Myometrial cell (primary cell): ENCODE measurements around the gene PLSCR3. TPM values are rescaled to one million over a fixed set of nuclear protein-coding genes. Genes with fewer than 3 reads are reported as not detected.

Experiments used
- total RNA-seq: library from RNA; depleted of rRNA; stranded (reverse); fragments of >200 nt; gene quantifications from 2 replicates; pipeline ENCODE4 v1.2.3, GENCODE V29; 2015

The PLSCR3 gene
- 60.4 and 85.3 TPM in 2 replicates for total RNA-seq

DNA sequence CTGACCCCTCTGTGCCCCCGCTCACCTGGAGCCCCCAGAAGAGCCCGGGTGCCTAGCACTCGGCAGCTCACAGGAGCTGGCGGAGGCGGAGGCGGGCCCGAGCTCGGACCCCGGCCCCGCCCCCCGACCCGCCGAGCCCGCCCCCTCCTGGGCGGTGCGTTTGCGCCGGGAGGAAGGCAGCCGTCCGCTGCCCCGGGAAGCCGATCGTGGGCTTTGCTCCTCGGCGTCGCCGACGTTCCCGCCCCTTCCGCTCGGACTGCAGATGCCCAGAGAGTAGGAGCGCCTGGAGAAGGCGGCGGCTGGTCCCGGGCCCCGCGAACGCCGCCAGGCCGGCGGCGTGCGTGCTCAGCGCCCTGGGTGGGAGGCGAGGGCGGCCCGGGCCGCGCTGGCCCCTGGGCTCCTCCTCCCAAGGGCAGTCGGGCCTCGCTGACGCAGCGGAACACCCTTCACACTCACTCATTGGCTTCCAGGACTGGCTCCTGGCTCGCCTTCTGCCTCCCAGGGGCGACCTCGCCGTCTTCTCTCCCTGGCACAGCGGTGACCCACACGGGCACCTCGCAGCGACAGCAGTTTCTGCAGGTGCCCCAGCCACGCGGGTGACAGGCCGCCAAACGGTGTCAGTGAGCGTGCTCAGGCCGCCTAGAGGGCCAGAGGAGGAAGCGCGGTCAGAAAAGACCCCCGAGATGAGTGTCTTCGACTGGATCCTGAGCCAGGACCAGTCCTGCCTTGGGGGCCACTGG lies at the start of gene PLSCR3:
PLSCR3 (minus strand) TSS at position 74 of the 740 bp plus-strand sequence. CDS start 415 bp downstream, outside the sequence.

DNA sequence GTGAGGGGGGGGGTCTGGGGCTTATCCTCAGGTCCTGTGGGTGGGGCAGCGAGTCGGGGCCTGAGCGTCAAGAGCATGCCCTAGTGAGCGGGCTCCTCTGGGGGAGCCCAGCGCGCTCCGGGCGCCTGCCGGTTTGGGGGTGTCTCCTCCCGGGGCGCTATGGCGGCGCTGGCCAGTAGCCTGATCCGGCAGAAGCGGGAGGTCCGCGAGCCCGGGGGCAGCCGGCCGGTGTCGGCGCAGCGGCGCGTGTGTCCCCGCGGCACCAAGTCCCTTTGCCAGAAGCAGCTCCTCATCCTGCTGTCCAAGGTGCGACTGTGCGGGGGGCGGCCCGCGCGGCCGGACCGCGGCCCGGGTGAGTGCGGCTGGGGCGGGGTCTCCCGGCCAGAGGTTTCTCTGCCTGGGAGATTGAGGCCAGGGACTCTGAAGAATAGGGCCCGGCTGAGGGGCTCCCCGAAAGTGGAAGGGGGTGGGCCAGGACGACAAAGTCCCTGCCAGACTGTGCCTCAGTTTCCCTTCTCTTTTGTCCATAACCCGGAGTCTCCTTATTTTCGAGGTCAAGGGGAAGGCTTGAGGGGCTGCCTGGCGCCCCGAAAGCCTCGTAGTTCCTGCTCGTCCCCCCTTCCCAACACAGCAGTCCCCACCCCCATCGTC lies 45.3 kb upstream of the PLSCR3 start, which contains the start of gene FGF11:
FGF11 (plus strand) TSS at position 51 of the 651 bp plus-strand sequence; CDS start at position 160, 109 bp downstream.

DNA sequence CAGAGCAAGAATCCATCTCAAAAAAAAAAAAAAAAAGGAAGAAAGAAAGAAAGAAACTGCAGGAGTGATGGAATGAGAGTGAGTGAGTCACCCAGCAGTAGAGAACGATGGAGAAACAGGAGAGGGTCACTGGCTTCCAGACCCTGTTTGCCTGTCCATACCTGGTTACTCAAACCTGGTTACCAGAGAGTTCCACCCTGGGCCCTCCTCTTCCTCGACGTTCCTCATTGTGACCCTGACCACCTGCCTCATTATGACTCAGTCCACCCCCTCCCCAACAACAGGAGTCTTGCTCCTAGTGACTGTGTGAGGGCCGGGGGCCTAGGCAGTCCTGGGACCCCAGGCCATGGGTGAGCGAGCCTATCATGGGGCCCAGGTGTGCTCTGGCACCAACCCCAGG lies 34.2 kb upstream of the PLSCR3 start, which contains the start of gene SPEM3:
SPEM3 (plus strand) TSS at position 301 of the 400 bp plus-strand sequence; CDS start at position 347, 46 bp downstream.

DNA sequence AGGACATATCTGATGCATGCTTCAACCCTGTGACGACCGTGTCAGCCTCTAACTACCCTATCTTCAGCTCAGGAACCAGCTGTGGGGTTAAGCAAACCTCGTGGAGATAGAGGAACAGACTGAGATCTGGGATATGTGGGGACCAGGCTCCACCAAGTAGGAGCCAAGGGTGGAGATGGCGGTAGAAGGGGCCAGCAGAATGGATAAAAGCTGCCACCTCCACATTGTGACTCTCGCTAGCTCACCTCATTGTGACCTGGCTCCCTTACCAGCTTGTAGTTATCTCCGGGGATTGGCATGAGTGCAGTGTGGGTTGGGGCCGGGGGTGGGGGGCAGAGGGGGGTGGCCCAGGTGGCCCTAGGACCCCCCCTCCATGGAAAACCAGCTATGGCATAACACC lies 31.0 kb upstream of the PLSCR3 start, which contains the start of gene SPEM2:
SPEM2 (plus strand) TSS at position 301 of the 400 bp plus-strand sequence; CDS start at position 374, 73 bp downstream.

DNA sequence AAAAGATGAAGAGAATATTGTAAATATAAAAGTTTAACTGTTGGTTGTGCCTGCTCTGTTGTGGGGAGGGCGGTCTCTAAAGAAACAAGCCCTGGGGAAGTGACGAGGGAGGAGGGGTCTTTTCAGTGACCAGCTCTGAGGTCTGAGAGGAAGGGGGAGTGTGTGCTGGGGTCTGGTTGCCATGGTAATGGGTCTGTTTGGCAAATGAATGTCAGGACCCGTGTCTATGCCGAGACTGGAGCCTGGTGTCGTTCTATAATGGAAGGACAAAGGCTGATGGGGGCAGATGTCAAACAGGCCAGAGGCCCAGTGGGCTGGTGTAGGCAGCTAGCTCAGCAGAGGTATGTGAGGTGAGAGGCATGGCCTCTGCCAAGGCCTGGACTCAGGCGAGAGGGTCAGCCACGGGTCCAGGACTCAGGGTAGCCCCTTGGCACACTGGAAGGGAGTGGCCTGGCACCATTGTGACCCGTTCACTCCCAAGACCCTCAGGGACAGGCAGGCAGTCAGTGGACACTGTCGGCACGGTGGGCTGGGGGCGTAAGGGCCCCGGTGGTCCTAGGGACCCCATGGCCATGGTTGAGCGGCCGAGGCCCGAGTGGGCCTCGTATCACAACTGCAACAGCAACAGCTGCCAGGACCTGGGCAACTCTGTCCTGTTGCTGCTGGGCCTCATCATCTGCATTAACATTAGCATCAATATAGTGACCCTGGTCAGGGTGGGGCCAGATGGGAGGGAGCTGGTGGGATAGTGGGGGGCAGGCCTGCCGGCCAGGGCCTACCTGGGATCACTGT lies 25.7 kb upstream of the PLSCR3 start, which contains the start of gene SPEM1:
SPEM1 (plus strand) TSS at position 506 of the 792 bp plus-strand sequence; CDS start at position 567, 61 bp downstream.

DNA sequence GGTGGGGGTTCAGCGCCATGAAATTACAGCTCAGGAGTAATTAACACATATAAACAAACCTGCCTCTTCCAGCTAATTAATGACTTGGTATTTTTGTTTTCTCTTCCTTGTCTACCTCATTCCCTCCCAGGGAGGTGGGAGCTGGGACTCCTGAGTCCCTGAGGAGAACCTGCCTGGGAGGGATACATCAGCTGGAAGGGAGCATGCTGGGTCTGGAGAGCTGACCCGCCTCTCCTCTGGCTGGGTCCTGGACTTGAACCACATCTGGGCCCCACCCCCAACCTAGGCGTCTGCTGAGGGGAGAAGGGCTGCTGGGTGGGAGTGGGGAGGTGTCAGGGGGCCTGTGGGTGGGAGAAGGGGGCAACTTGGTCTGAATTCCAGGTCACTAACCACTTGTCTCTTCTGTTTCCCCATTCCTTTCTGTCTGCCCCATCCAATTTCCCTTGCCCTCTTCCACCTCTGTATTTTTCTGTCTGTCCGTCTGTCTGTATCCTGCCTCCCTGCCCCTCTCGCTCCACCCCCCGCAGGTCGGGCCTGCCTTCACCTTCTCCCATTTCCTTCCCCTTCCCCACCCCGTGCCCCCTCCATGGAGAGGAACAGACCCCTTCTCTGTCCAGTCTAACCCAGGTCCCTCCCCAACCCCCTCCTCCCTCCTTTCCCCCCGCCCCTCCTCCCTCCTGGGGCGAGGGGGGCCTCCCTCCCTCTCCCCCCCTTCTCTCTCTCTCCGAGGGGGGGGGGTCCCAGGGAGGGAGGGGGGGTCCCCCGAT lies 13.3 kb upstream of the PLSCR3 start, which contains the start of gene NLGN2:
NLGN2 (plus strand) TSS at position 361 of the 767 bp plus-strand sequence. CDS start 411 bp downstream, outside the sequence.

DNA sequence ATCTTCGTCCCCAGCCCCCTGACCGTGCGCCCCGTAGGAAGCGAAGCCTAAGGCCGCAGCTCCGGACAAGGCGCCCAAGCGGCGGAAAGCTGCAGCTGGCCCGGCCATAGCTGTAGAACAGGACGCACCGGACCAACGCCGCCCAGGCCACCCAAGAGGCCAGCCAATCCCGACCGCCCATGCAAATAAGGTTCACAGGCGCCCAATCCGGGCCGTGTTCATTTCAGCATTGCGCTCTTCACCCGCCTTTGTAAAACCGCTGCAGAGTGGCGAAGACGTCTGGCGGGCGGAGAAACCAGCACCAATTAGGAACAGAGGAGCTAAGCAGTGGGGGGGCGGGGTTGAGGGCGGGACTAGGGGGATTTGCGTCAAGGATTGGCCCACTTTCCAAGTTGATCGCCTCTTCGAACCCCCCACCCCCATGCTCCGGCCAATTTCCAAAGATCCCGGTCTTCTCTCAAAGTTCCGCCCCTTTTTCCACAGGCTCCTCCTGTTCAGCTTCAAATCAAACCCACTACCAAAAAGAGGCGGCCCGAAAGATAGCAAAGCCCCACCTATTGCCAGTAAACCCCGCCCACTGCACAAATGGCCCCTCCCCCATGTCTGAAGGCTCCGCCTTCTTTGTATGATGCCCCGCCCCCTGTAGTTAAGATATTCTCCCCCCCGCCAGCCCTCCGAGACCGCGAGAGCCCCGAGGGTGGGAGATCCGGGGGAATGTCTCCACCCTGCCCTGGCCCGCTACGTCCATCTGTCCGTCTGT lies 9.8 kb upstream of the PLSCR3 start, which contains the start of gene TMEM256:
TMEM256 (minus strand) TSS at position 121 of the 760 bp plus-strand sequence; CDS start at position 108, 13 bp downstream.

DNA sequence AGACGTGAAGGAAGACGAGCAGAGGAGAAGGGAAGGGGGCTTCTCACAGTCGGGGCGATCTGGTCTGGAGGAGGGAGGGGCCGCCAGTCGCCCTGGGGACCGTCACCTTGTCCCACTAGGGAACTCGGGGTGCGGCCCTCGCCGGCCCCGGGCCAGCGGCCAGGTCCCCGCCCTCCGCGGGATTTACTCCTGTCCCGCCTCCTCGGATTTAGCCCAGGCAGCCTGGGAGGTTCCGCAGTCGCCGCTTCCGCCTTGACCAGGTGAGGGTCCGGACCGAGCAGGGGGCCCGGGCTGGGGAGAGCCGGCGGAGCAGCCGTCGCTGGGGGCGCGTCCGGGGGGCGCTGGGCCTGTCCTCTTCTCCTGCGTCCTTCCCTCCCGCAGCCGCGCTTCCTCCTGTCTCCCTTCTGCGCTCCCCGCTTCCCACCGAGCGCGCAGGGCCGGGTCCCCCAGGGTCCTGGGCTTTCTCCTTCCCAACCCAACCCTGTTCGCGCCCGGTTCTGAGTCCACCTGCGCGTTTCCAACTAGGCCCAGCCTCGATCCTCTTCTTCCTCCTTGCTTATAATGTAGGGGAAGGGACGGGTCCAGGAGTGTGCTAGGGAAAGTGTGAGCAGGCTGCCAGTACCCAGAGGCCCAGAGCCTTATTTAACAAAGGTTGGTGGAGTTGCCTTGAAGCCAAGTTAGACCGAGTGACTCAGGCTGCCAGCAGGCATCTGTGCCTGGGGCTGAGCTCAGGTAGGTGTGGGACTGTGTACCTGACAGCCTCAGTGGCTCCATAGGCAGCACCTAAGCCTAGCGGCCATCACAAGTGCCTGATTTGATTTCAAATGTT lies 13.3 kb downstream of the PLSCR3 start, which contains the start of gene TNK1:
TNK1 (plus strand) TSS at position 235 of the 829 bp plus-strand sequence. CDS start 1,838 bp downstream, outside the sequence.

DNA sequence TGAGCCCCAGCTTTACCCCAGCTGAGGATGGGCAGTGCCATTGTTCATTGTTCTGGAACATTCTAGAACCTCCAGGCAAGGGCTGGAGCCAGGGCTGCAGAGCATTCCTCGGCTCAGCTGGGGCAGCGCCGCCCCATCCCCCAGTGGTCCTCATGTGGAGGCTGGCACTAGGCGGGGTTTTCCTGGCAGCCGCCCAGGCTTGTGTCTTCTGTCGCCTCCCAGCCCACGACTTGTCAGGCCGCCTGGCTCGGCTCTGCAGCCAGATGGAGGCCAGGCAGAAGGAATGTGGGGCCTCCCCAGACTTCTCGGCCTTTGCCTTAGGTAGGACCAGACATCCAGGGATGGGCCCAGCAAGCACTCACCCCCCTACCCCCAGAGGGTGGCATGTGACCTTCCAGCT lies 39.3 kb downstream of the PLSCR3 start, which contains the start of gene TMEM95:
TMEM95 (plus strand) TSS at position 104 of the 400 bp plus-strand sequence; CDS start at position 153, 49 bp downstream.

DNA sequence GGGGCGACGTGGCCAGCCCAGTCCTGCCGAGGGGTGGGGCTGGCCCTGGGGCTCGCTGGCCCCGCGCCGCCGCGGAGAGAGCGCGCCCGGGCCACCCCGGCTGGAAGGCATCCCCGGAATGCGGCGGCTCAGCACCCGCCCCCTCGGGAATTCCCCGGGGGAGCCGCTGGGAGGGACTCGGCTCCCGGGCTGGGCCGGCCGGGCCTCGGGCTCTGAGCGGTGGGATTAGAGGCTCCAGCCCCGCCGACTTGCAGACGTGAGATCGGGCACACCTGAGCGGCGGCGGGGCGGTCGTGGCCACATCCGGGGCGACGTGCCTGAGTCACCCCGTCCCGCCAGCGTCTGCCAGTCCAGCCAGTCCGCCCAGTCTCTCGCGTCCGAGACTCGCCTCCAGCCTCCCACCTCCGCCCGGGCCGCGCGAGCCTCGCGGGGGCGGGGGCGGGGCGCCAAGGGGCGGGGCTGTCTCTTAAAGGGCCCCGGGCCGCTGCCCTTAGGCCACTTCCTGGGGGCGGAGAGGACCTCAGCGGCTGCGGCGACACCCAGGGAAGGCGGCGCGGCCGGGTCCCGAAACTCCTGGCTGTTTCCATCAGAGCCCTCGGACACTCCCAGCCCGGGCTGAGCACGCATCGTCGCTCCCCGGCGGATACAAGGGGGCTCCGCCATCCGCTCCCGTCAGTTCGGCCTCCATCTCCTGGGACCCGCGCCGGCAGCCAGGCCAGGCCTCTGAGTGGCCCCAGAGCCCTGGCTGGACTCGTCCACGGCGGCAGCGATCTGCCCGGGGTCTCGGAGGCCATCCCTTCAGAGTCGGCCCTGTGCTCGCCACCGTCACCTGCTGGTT lies 42.4 kb downstream of the PLSCR3 start, which contains the start of gene KCTD11:
KCTD11 (plus strand) TSS at position 498 of the 838 bp plus-strand sequence.

Other genes with a start within 250 kb of the PLSCR3 start
- 3.5 TPM in 1 of 2 replicates, not detected in the other for gene ASGR1, start 215.2 kb downstream of the PLSCR3 start, total RNA-seq
- gene DLG4, start 174.7 kb downstream of the PLSCR3 start, total RNA-seq: 13.3 and 14.0 TPM in 2 replicates
- 227 and 236 TPM in 2 replicates for gene ACADVL, start 174.6 kb downstream of the PLSCR3 start, total RNA-seq
- gene DVL2, start 160.0 kb downstream of the PLSCR3 start, total RNA-seq: 57.9 and 59.5 TPM in 2 replicates
- gene PHF23, start 155.1 kb downstream of the PLSCR3 start, total RNA-seq: 31.1 and 86.7 TPM in 2 replicates
- 153 and 283 TPM in 2 replicates for gene GABARAP, start 152.1 kb downstream of the PLSCR3 start, total RNA-seq
- 45.3 and 48.7 TPM in 2 replicates for gene CTDNEP1, start 142.8 kb downstream of the PLSCR3 start, total RNA-seq
- 38.6 and 43.2 TPM in 2 replicates for gene ELP5, start 142.3 kb downstream of the PLSCR3 start, total RNA-seq
- 60.3 and 62.3 TPM in 2 replicates for gene CLDN7, start 132.0 kb downstream of the PLSCR3 start, total RNA-seq
- not detected in 2 replicates for gene SLC2A4, start 112.8 kb downstream of the PLSCR3 start, total RNA-seq
- gene YBX2, start 99.9 kb downstream of the PLSCR3 start, total RNA-seq: not detected in 2 replicates
- gene EIF5A, start 86.9 kb downstream of the PLSCR3 start, total RNA-seq: 986 and 1,002 TPM in 2 replicates
- gene GPS2, start 79.2 kb downstream of the PLSCR3 start, total RNA-seq: 68.2 and 94.6 TPM in 2 replicates
- gene NEURL4, start 65.2 kb downstream of the PLSCR3 start, total RNA-seq: 9.2 and 11.7 TPM in 2 replicates
- gene ACAP1, start 58.0 kb downstream of the PLSCR3 start, total RNA-seq: 0.71 and 2.3 TPM in 2 replicates
- gene KCTD11, start 42.4 kb downstream of the PLSCR3 start, total RNA-seq: 15.6 and 17.5 TPM in 2 replicates
- gene TMEM95, start 39.4 kb downstream of the PLSCR3 start, total RNA-seq: not detected in 2 replicates
- 0.18 and 0.29 TPM in 2 replicates for gene TNK1, start 13.4 kb downstream of the PLSCR3 start, total RNA-seq
- gene TMEM256, start 9.6 kb upstream of the PLSCR3 start, total RNA-seq: 160 and 240 TPM in 2 replicates
- gene NLGN2, start 13.3 kb upstream of the PLSCR3 start, total RNA-seq: 18.3 and 20.2 TPM in 2 replicates
- gene SPEM1, start 25.8 kb upstream of the PLSCR3 start, total RNA-seq: not detected in 2 replicates
- not detected in 2 replicates for gene SPEM2, start 31.1 kb upstream of the PLSCR3 start, total RNA-seq
- gene SPEM3, start 34.3 kb upstream of the PLSCR3 start, total RNA-seq: not detected in 2 replicates
- gene TMEM102, start 40.9 kb upstream of the PLSCR3 start, total RNA-seq: 1.7 and 3.4 TPM in 2 replicates
- 0.29 and 1.1 TPM in 2 replicates for gene FGF11, start 45.0 kb upstream of the PLSCR3 start, total RNA-seq
- 3.5 and 7.1 TPM in 2 replicates for gene CHRNB1, start 50.5 kb upstream of the PLSCR3 start, total RNA-seq
- gene ZBTB4, start 85.1 kb upstream of the PLSCR3 start, total RNA-seq: 23.2 and 24.2 TPM in 2 replicates
- gene SLC35G6, start 86.9 kb upstream of the PLSCR3 start, total RNA-seq: not detected in 2 replicates
- 44.7 and 56.2 TPM in 2 replicates for gene POLR2A, start 89.8 kb upstream of the PLSCR3 start, total RNA-seq
- 30.6 and 36.5 TPM in 2 replicates for gene TNFSF12, start 154.5 kb upstream of the PLSCR3 start, total RNA-seq
- gene TNFSF13, start 164.2 kb upstream of the PLSCR3 start, total RNA-seq: 0.53 and 6.1 TPM in 2 replicates
- 71.2 and 76.1 TPM in 2 replicates for gene SENP3, start 167.4 kb upstream of the PLSCR3 start, total RNA-seq
- 47.6 and 49.6 TPM in 2 replicates for gene CD68, start 185.1 kb upstream of the PLSCR3 start, total RNA-seq
- gene MPDU1, start 189.3 kb upstream of the PLSCR3 start, total RNA-seq: 280 and 394 TPM in 2 replicates
- gene SOX15, start 195.6 kb upstream of the PLSCR3 start, total RNA-seq: 2.5 TPM in 1 of 2 replicates, not detected in the other
- gene FXR2, start 220.4 kb upstream of the PLSCR3 start, total RNA-seq: 38.8 and 64.9 TPM in 2 replicates
- 43.4 and 46.1 TPM in 2 replicates for gene SAT2, start 233.3 kb upstream of the PLSCR3 start, total RNA-seq
- gene SHBG, start 235.6 kb upstream of the PLSCR3 start, total RNA-seq: 11.8 TPM in 1 of 2 replicates, not detected in the other